ENCODE measurements around the gene SAP30BP.

DNA sequence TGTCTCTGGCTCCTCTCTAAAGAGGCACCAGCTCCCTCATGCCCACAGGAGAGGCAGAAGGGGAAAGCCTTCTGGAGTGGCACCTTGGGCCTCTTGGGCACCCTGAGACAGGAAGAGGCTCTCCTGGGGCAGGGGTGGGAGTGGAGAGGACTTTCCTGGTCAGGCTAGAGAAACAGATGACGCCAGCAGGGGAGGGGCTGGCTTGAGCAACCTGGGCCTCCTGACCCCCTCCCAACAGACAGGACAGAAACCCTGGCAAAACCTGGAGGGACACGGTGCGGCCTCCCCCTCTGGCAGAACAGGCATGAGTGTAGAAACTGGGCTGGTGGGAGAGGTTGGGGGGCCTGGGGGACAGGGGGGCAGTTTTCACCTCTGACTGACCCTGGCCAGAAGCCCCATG, 27.8 kb upstream of the SAP30BP start:
- TF ChIP-seq, protein P1, sequence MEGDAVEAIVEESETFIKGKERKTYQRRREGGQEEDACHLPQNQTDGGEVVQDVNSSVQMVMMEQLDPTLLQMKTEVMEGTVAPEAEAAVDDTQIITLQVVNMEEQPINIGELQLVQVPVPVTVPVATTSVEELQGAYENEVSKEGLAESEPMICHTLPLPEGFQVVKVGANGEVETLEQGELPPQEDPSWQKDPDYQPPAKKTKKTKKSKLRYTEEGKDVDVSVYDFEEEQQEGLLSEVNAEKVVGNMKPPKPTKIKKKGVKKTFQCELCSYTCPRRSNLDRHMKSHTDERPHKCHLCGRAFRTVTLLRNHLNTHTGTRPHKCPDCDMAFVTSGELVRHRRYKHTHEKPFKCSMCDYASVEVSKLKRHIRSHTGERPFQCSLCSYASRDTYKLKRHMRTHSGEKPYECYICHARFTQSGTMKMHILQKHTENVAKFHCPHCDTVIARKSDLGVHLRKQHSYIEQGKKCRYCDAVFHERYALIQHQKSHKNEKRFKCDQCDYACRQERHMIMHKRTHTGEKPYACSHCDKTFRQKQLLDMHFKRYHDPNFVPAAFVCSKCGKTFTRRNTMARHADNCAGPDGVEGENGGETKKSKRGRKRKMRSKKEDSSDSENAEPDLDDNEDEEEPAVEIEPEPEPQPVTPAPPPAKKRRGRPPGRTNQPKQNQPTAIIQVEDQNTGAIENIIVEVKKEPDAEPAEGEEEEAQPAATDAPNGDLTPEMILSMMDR (IDR thresholded peaks at IDR 0.05; ENCODE audit: low read depth, low read length, poor library complexity, severe bottlenecking) = no peak
- TF ChIP-seq EZH2phosphoT487 (IDR thresholded peaks at IDR 0.05; ENCODE audit: borderline replicate concordance, low read length) = no peak
